K562 (cell line): ENCODE measurements around the gene NMT1. TPM values are rescaled to one million over a fixed set of nuclear protein-coding genes. Genes with fewer than 3 reads are reported as not detected.

Experiments
- BDP1 ChIP-seq: IDR thresholded peaks from 3 replicates; pipeline ENCODE4 v1.6.1; 2011; ENCODE audit not compliant: insufficient read length, insufficient read depth
- EHMT2 ChIP-seq: fragments of 450-650 bp; IDR thresholded peaks from 2 replicates; pipeline ENCODE4 v1.6.1; 2018; ENCODE audit warnings: antibody characterized with exemption
- GATAD2B ChIP-seq: fragments of 450-650 bp; IDR thresholded peaks from 2 replicates; pipeline ENCODE4 v1.6.1; 2017; ENCODE audit warnings: mild to moderate bottlenecking, borderline replicate concordance
- NONO ChIP-seq, 2 experiments: fragments of 200-400 bp in 1 of 2; fragments of 450-650 bp in 1 of 2; formaldehyde crosslinking in 1 of 2; IDR thresholded peaks; 2 replicates each; pipeline ENCODE4 v1.6.1; 2017; ENCODE audit warnings: low read depth in 2 of 2, mild to moderate bottlenecking in 2 of 2, moderate library complexity in 2 of 2, low read length in 1 of 2
- RBBP5 ChIP-seq: fragments of 200-600 bp; sonication (generic); IDR thresholded peaks from 2 replicates; pipeline ENCODE4 v1.6.1; 2012; ENCODE audit warnings: borderline replicate concordance, mild to moderate bottlenecking, low read length, control low read depth, inconsistent platforms; ENCODE audit not compliant: insufficient read depth, poor library complexity, severe bottlenecking
- RREB1 ChIP-seq: fragments of 250-450 bp; sonication (Bioruptor Pico); IDR thresholded peaks from 2 replicates; pipeline ENCODE4 v1.4.0; 2020
- SFPQ ChIP-seq: fragments of 200-400 bp; formaldehyde crosslinking; IDR thresholded peaks from 2 replicates; pipeline ENCODE4 v1.6.1; 2017; ENCODE audit warnings: mild to moderate bottlenecking, low read depth, low read length, moderate library complexity
- SIN3B ChIP-seq: fragments of 450-650 bp; IDR thresholded peaks from 2 replicates; pipeline ENCODE4 v1.6.1; 2017; ENCODE audit warnings: low read depth, mild to moderate bottlenecking, moderate library complexity
- SMARCC2 ChIP-seq: fragments of 450-650 bp; IDR thresholded peaks from 2 replicates; pipeline ENCODE4 v1.6.1; 2017; ENCODE audit warnings: antibody characterized with exemption, moderate library complexity, mild to moderate bottlenecking, low read depth
- SREBF1 ChIP-seq: fragments of 150-350 bp; IDR thresholded peaks from 2 replicates; pipeline ENCODE4 v1.6.1; 2014; ENCODE audit warnings: antibody characterized with exemption, low read depth, low read length, borderline replicate concordance
- SUPT5H ChIP-seq: fragments of 450-650 bp; IDR thresholded peaks from 2 replicates; pipeline ENCODE4 v1.6.1; 2016
- TRIM28 ChIP-seq: fragments of 450-650 bp; IDR thresholded peaks from 2 replicates; pipeline ENCODE4 v1.6.1; 2017
- ZC3H11A ChIP-seq: IDR thresholded peaks from 2 replicates; pipeline ENCODE4 v1.6.1; 2012; ENCODE audit warnings: low read depth, low read length, improper control_type of control experiment
- ZNF280B ChIP-seq: fragments of 250-450 bp; sonication (Bioruptor Pico); IDR thresholded peaks from 2 replicates; pipeline ENCODE4 v1.5.1; 2021; ENCODE audit warnings: mild to moderate bottlenecking
- ZNF282 ChIP-seq: sonication (generic); formaldehyde crosslinking; IDR thresholded peaks from 2 replicates; pipeline ENCODE4 v1.8.1; 2023; ENCODE audit warnings: missing genetic modification reagents
- ZNF347 ChIP-seq: fragments of 450-650 bp; formaldehyde crosslinking; IDR thresholded peaks from 2 replicates; pipeline ENCODE4 v1.4.0; 2020; ENCODE audit warnings: low read depth, mild to moderate bottlenecking, moderate library complexity
- polyA plus RNA-seq, 8 experiments: library from polyadenylated mRNA; depleted of rRNA in 4 of 8; stranded (reverse) in 5 of 8; unstranded in 3 of 8; fragments of >200 nt; fragmentation: Nextera tagmentation in 2 of 8; fragmentation: Illumina TruSeq in 1 of 8; extraction: Ambion mirVana in 2 of 8; extraction: Trizol in 1 of 8; gene quantifications; 2 replicates each; pipeline versions ENCODE4 v1.2.1 to v1.2.3, GENCODE V29; 2011 to 2014; ENCODE audit warnings: inconsistent platforms in 1 of 8, missing spikeins in 1 of 8
- total RNA-seq, 7 experiments: library from RNA; depleted of rRNA in 6 of 7; stranded (reverse); fragments of >200 nt in 6 of 7; fragmentation: Illumina TruSeq in 2 of 7; extraction: Trizol in 2 of 7; gene quantifications; 2 replicates each; pipeline versions ENCODE4 v1.2.1 to v1.2.3, GENCODE V29; 2011 to 2021; ENCODE audit warnings: low replicate concordance in 1 of 7

Gene NMT1
- total and polyA plus RNA-seq, 9 of the 15 experiments (the other 6 are each of a cell fraction or from before 2014, with no cell fraction given), result 86.7 to 569 (median 213) TPM

GRCh38 chr17:45060797-45061605 is at the start of gene NMT1 (continued):
- TF ChIP-seq RBBP5, result peak; percentile 98
- TF ChIP-seq SREBF1, result no peak
- TF ChIP-seq SFPQ, result no peak
- no peak; a peak in 1 of 4 replicates for TF ChIP-seq NONO (IDR thresholded peaks at IDR 0.05; ENCODE audit: low read depth in 2 of 2, low read length in 1 of 2)
- TF ChIP-seq SUPT5H, result peak; percentile 97
- no peak for TF ChIP-seq TRIM28
- TF ChIP-seq ZNF282, result no peak
- no peak for TF ChIP-seq ZNF280B (CRISPR knock-in tag)
- TF ChIP-seq ZNF347 (CRISPR knock-in tag), result no peak
- TF ChIP-seq SIN3B, result peak; percentile 98
- TF ChIP-seq GATAD2B, result no peak; the same call in 1 of the 2 replicates
- TF ChIP-seq SMARCC2, result no peak
- TF ChIP-seq EHMT2, result no peak
- 0 out of 2 replicates have a peak, but pooled peaks have one; percentile 62 for TF ChIP-seq RREB1 (CRISPR knock-in tag)
- no peak for TF ChIP-seq ZC3H11A
- no peak for TF ChIP-seq BDP1
